Omental fat pad (tissue), 4 donors: ENCODE results near the gene CENPV. TPM values are rescaled to one million over a fixed set of nuclear protein-coding genes. Genes with fewer than 3 reads are reported as not detected.
"Not testable (repeated sequence)": the region's sequence is repeated elsewhere in the genome, so short reads cannot be mapped to it uniquely, and the experiment has no call there.

ENCODE experiments used
- ATAC-seq: fragments of 150-250 bp; one replicate; pipeline ENCODE4 v1.9.1; 2016; ENCODE audit warnings: mild to moderate bottlenecking, moderate library complexity; ENCODE audit not compliant: low FRiP score
- DNase-seq: peaks from one replicate; pipeline ENCODE4 v3.0.0-alpha.2; 2019; ENCODE audit warnings: low spot score
- total RNA-seq, 4 donors: library from RNA; depleted of rRNA; stranded (reverse); fragments of >200 nt; gene quantifications; one replicate each; pipeline ENCODE4 v1.1.0, GENCODE V29; 2016
- TF ChIP-seq, protein P1 (sequence below), 3 donors: fragments of 450-650 bp; IDR thresholded peaks; one replicate each; pipeline ENCODE4 v1.5.1; 2016 to 2017; ENCODE audit warnings: antibody characterized with exemption in 3 of 3, mild to moderate bottlenecking in 3 of 3, moderate library complexity in 2 of 3

Gene CENPV
- total RNA-seq, 4 donors from 2014 or later: 16.1 to 29.1 (median 23.5) TPM

DNA sequence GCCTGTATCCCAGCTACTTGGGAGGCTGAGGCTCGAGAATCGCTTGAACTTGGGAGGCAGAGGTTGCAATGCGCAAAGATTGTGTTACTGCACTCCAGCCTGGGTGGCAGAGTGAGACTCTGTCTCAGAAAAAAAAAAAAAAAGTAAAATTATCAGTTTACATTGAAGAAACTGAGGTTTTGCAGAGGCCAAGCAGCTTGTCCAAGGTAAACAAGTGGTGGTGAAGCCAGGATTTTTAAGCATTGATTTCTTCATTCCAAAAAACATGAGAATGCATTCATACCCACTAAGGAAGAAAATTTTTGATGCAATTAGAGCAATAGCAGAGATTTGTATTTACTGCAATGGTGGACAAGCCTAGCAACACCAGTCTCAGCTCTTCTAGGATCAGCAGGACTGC lies 52.7 kb downstream of the CENPV start:
- DNase-seq (no peak), ATAC-seq (no peak)
- TF ChIP-seq, protein P1, sequence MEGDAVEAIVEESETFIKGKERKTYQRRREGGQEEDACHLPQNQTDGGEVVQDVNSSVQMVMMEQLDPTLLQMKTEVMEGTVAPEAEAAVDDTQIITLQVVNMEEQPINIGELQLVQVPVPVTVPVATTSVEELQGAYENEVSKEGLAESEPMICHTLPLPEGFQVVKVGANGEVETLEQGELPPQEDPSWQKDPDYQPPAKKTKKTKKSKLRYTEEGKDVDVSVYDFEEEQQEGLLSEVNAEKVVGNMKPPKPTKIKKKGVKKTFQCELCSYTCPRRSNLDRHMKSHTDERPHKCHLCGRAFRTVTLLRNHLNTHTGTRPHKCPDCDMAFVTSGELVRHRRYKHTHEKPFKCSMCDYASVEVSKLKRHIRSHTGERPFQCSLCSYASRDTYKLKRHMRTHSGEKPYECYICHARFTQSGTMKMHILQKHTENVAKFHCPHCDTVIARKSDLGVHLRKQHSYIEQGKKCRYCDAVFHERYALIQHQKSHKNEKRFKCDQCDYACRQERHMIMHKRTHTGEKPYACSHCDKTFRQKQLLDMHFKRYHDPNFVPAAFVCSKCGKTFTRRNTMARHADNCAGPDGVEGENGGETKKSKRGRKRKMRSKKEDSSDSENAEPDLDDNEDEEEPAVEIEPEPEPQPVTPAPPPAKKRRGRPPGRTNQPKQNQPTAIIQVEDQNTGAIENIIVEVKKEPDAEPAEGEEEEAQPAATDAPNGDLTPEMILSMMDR (IDR thresholded peaks at IDR 0.05): no peak

DNA sequence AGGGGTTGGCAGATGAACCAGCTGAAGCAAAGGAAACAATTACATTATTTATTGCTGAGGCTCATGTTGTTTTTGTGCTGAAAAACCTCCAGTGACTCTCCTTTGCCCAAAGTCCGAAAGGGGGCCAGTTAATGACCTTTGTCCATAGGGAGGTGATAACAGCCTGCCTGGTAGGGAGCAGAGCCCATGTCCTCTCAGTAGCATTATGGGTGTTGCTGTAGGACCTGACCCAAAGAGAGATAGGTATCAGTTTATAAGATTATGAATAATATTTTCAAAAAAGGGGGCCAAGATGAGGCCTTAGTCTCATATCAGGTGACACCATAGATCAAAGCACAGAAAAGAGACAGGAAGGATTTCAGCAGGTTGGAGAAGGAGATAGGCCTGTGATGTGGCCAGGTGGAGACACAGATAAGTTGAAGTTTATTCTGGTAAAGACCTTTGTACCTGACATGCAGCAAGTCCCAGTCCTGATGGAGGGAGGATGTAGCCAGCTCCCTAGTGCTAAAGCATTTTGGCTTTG lies 55.1 kb downstream of the CENPV start:
- ATAC-seq (no peak), DNase-seq (no peak)
- TF ChIP-seq, protein P1 (IDR thresholded peaks at IDR 0.05): no peak

DNA sequence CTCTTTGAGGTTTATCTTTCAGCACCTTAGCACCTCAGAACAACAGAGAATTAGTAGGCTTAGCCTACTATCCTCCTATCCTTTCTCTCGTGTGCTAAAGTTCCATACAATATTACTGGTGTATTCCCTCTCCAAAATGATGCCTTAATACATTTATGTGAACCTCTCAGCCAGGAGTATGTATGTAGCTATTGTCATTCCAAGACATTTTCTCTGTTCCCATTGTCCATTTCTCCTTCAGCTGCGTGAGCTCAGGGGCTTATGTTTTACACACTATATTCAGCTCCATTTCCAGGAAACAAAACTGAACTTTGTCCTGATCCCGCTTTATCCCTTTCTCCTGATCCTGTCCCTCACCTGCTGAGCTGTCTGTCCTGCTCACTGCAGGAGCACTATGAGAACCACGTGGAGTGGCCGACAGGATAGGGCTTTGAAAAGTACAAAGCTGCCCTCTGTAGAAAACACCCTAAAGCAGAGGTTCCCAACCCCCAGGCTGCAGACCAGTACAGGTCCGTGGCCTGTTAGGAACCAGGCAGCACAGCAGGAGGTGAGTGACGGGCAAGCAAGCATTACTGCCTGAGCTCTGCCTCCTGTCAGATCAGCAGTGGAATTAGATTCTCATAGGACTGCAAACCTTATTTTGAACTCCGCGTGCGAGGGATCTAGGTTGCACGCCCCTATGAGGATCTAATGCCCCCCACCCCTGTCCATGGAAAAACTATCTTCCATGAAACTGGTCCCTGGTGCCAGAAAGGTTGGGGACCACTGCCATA lies 55.7 kb downstream of the CENPV start:
- TF ChIP-seq, protein P1 (IDR thresholded peaks at IDR 0.05): no peak
- ATAC-seq (no peak), DNase-seq (no peak)

- DNase-seq: not testable (repeated sequence)
Measured at GRCh38 chr17:16296072-16296471, 57.2 kb downstream of the CENPV start.

DNA sequence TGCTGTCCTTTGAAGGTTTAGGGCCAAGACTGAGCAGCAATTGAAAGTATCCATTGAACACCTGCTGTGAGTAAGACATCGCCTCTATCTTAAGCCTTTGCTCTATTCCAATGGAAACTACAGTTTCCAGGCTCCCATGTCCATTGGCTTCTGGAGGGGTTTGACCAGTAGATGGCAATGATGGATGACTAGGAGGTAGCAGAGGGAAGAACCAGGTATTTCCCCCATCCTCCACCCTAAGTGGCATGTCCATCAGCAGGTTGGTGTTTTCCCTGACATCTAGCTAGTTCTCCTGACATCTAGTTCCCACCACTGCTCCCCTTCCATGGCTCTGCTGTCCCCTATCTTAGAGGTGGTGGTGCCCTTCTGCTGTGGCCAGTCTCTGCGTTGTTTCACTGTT lies 58.7 kb downstream of the CENPV start:
- ATAC-seq: no peak
- TF ChIP-seq, protein P1 (IDR thresholded peaks at IDR 0.05): no peak

More at GRCh38 chr17:16296072-16296471, 57.2 kb downstream of the CENPV start:
- ATAC-seq: not testable (repeated sequence)

GRCh38 chr17:16293931-16294330 lies 59.3 kb downstream of the CENPV start:
- TF ChIP-seq, protein P1 (IDR thresholded peaks at IDR 0.05): no peak
- DNase-seq: no peak
- ATAC-seq: no peak

More for the DNA sequence above, 58.7 kb downstream of the CENPV start:
- no peak for DNase-seq

Other genes with a start within 250 kb of the CENPV start
- 100 to 1,000 TPM; 120 to 163 (median 134) TPM for gene NCOR1, start 137.9 kb downstream of the CENPV start, total RNA-seq
- 10 to 100 TPM; 44.8 to 62.4 (median 52.5) TPM for gene PIGL, start 136.3 kb downstream of the CENPV start, total RNA-seq
- 1,000 to 10,000 TPM in 1 of 4 donors, 100 to 1,000 TPM in 3; 679 to 1,195 (median 826) TPM for gene UBB, start 27.6 kb upstream of the CENPV start, total RNA-seq
- 10 to 100 TPM; 12.1 to 47.6 (median 28.9) TPM for gene TRPV2, start 62.1 kb upstream of the CENPV start, total RNA-seq
- gene LRRC75A, start 138.7 kb upstream of the CENPV start, total RNA-seq: 1 to 10 TPM in 3 of 4 donors, under 1 TPM in 1; 0.74 to 3.5 (median 2.1) TPM
- 1 to 10 TPM; 1.9 to 6.8 (median 2.3) TPM for gene ZNF287, start 215.7 kb upstream of the CENPV start, total RNA-seq